Duodenal mucosa (tissue), 2 donors: ENCODE results near the gene CALN1.
"Not testable (repeated sequence)": the region's sequence is repeated elsewhere in the genome, so short reads cannot be mapped to it uniquely, and the experiment has no call there.

Source experiments
- H3K27ac ChIP-seq: one replicate; pipeline ENCODE4 v1.7.0; 2013; ENCODE audit warnings: low read depth, low read length
- H3K27me3 ChIP-seq, 2 donors: one replicate each; pipeline ENCODE4 v1.7.0; 2013; ENCODE audit warnings: low read length in 2 of 2, control low read depth in 1 of 2; ENCODE audit not compliant: insufficient read depth in 2 of 2, control insufficient read depth in 1 of 2
- H3K36me3 ChIP-seq, 2 donors: one replicate each; pipeline ENCODE4 v1.7.0; 2013; ENCODE audit warnings: low read length in 2 of 2, control low read depth in 1 of 2; ENCODE audit not compliant: insufficient read depth in 2 of 2, control insufficient read depth in 1 of 2
- H3K4me1 ChIP-seq, 2 donors: one replicate each; pipeline ENCODE4 v1.7.0; 2013; ENCODE audit warnings: low read length in 2 of 2, control low read depth in 1 of 2; ENCODE audit not compliant: insufficient read depth in 2 of 2, control insufficient read depth in 1 of 2
- H3K4me3 ChIP-seq, 2 donors: one replicate each; pipeline ENCODE4 v1.7.0; 2013; ENCODE audit warnings: low read length in 2 of 2, low read depth in 1 of 2
- H3K9ac ChIP-seq, 2 donors: one replicate each; pipeline ENCODE4 v1.7.0; 2013; ENCODE audit warnings: low read length in 2 of 2, low read depth in 1 of 2
- H3K9me3 ChIP-seq, 2 donors: one replicate each; pipeline ENCODE4 v1.7.0; 2013; ENCODE audit warnings: low read length in 2 of 2, control low read depth in 1 of 2; ENCODE audit not compliant: control insufficient read depth in 1 of 2

CALN1 gene

GRCh38 chr7:71746006-71746405, 666.1 kb downstream of the CALN1 start:
- no peaks in the 10 kb centered on the region for H3K36me3 ChIP-seq
- no peaks in the 10 kb centered on the region for H3K4me1 ChIP-seq
- H3K9ac ChIP-seq: no peak overlapping the region
- H3K4me3 ChIP-seq: no peak overlapping the region
- H3K9me3 ChIP-seq: peaks cover 4 to 5% of the 10 kb centered on the region in 2 donors
- H3K27ac ChIP-seq: no peak overlapping the region
- no peaks in the 10 kb centered on the region for H3K27me3 ChIP-seq

- no peak overlapping the region for H3K27ac ChIP-seq
- H3K4me3 ChIP-seq: no peak overlapping the region
- H3K9me3 ChIP-seq: no peaks in the 10 kb centered on the region
These were observed 672.0 kb downstream of the CALN1 start for GRCh38 chr7:71740174-71740560.

GRCh38 chr7:71739520-71740173, 672.5 kb downstream of the CALN1 start:
- no peak overlapping the region for H3K9ac ChIP-seq
- H3K27me3 ChIP-seq: no peaks in the 10 kb centered on the region
- H3K27ac ChIP-seq: no peak overlapping the region
- no peaks in the 10 kb centered on the region for H3K4me1 ChIP-seq
- H3K36me3 ChIP-seq: no peaks in the 10 kb centered on the region
- H3K9me3 ChIP-seq: no peaks in the 10 kb centered on the region
- H3K4me3 ChIP-seq: no peak overlapping the region

More at GRCh38 chr7:71740174-71740560, 672.0 kb downstream of the CALN1 start:
- no peak overlapping the region for H3K9ac ChIP-seq
- no peaks in the 10 kb centered on the region for H3K27me3 ChIP-seq
- no peaks in the 10 kb centered on the region for H3K4me1 ChIP-seq
- H3K36me3 ChIP-seq: no peaks in the 10 kb centered on the region

- not testable (repeated sequence) for H3K9me3 ChIP-seq, H3K27me3 ChIP-seq, H3K9ac ChIP-seq, H3K4me1 ChIP-seq, H3K36me3 ChIP-seq, H3K4me3 ChIP-seq, H3K27ac ChIP-seq
These were observed 674.1 kb downstream of the CALN1 start for GRCh38 chr7:71737931-71738540.

- Histone ChIP-seq H3K4me1 (no peaks in the 10 kb centered on the region), H3K27ac (no peak overlapping the region), H3K4me3 (no peak overlapping the region), H3K9me3 (no peaks in the 10 kb centered on the region), H3K9ac (no peak overlapping the region), H3K36me3 (no peaks in the 10 kb centered on the region), H3K27me3 (no peaks in the 10 kb centered on the region)
These were observed 676.1 kb downstream of the CALN1 start for GRCh38 chr7:71735961-71736556.

- Histone ChIP-seq H3K27ac (no peak overlapping the region), H3K9ac (no peak overlapping the region), H3K36me3 (no peaks in the 10 kb centered on the region), H3K9me3 (no peaks in the 10 kb centered on the region), H3K27me3 (no peaks in the 10 kb centered on the region), H3K4me1 (no peaks in the 10 kb centered on the region), H3K4me3 (no peak overlapping the region)
These were observed 678.8 kb downstream of the CALN1 start for GRCh38 chr7:71733107-71733870.

GRCh38 chr7:71731740-71732139, 680.4 kb downstream of the CALN1 start:
- Histone ChIP-seq H3K36me3 (no peaks in the 10 kb centered on the region), H3K4me1 (no peaks in the 10 kb centered on the region), H3K27ac (no peak overlapping the region), H3K4me3 (no peak overlapping the region), H3K9ac (no peak overlapping the region), H3K9me3 (no peaks in the 10 kb centered on the region), H3K27me3 (no peaks in the 10 kb centered on the region)
